Right lobe of liver (tissue), 6 donors: ENCODE measurements around the gene KLHDC7B. TPM values are rescaled to one million over a fixed set of nuclear protein-coding genes. Genes with fewer than 3 reads are reported as not detected.

ENCODE experiments used
- ATAC-seq, 4 donors: fragments of 200-7000 bp; cut with Tn5 transposase; one replicate each; pipeline ENCODE4 v1.9.1; 2020; ENCODE audit warnings: mild to moderate bottlenecking in 4 of 4, moderate library complexity in 4 of 4
- DNase-seq, 3 donors: peaks; one replicate each; pipeline ENCODE4 v3.0.0-alpha.2; 2020
- H3K27ac ChIP-seq, 3 donors: fragments of 200-600 bp; one replicate each; pipeline ENCODE4 v1.8.0; 2022
- H3K27me3 ChIP-seq, 2 donors: fragments of 200-600 bp; one replicate each; pipeline ENCODE4 v1.8.0; 2022
- H3K36me3 ChIP-seq, 4 donors: fragments of 200-600 bp; sonication (generic) in 1 of 4; one replicate each; pipeline versions ENCODE4 v1.5.1 to v1.8.0; 2017 to 2022; ENCODE audit warnings: control low read depth in 1 of 4
- H3K4me1 ChIP-seq, 4 donors: fragments of 200-600 bp; sonication (generic) in 1 of 4; one replicate each; pipeline versions ENCODE4 v1.5.1 to v1.8.0; 2017 to 2022; ENCODE audit warnings: control low read depth in 1 of 4
- H3K4me3 ChIP-seq, 3 donors: fragments of 200-600 bp; one replicate each; pipeline ENCODE4 v1.8.0; 2022
- H3K9me3 ChIP-seq, 4 donors: fragments of 200-600 bp; sonication (generic) in 1 of 4; one replicate each; pipeline versions ENCODE4 v1.5.1 to v1.8.0; 2017 to 2022; ENCODE audit warnings: control low read depth in 1 of 4
- POLR2A ChIP-seq: fragments of 450-650 bp; IDR thresholded peaks from one replicate; pipeline ENCODE4 v1.6.1; 2017; ENCODE audit warnings: antibody characterized with exemption, mild to moderate bottlenecking
- WGBS: methylation state at CpG from one replicate; pipeline ENCODE4 v1.1.6; 2018; ENCODE audit warnings: low coverage, low lambda C conversion rate; ENCODE audit not compliant: insufficient coverage; ENCODE audit errors: missing lambda C conversion rate; 5-methylcytosine and 5-hydroxymethylcytosine counted together
- intact Hi-C, 2 donors: fragments of 100-400 bp; cut with DNase I; formaldehyde crosslinking; loops; one replicate each; pipeline versions ENCODE4 v1.11.2 to v1.14.1; 2022
- total RNA-seq, 6 experiments: library from RNA; depleted of rRNA in 2 of 6; stranded (reverse); fragments of >200 nt in 2 of 6; fragmentation: NEBNext Ultra II Directional in 3 of 6; extraction: Animal tissue kit (Norgen Biotek cat#: 25700) in 3 of 6; gene quantifications; one replicate each; pipeline versions ENCODE4 v1.1.0 to v1.2.4, GENCODE V29; 2016 to 2023
- TF ChIP-seq, protein P1 (sequence below), 4 donors: fragments of 200-600 bp in 3 of 4; fragments of 450-650 bp in 1 of 4; IDR thresholded peaks; one replicate each; pipeline versions ENCODE4 v1.5.1 to v1.8.0; 2016 to 2022; ENCODE audit warnings: antibody characterized with exemption in 4 of 4, mild to moderate bottlenecking in 2 of 4
- donor health status: DM: no; HTN: yes; CAD: no.
- donor health status: DM: no; HTN: no; CAD: no.
- donor health status: DM: no; HTN: no; CAD: no.
- donor health status: DM: no; HTN: yes; CAD: no.
- donor health status: DM: no; HTN: yes; CAD: no.

Gene KLHDC7B
- total RNA-seq, 6 experiments from 2014 or later, result 0.07 to 1.4 (median 0.62) TPM; not detected in 2

DNA sequence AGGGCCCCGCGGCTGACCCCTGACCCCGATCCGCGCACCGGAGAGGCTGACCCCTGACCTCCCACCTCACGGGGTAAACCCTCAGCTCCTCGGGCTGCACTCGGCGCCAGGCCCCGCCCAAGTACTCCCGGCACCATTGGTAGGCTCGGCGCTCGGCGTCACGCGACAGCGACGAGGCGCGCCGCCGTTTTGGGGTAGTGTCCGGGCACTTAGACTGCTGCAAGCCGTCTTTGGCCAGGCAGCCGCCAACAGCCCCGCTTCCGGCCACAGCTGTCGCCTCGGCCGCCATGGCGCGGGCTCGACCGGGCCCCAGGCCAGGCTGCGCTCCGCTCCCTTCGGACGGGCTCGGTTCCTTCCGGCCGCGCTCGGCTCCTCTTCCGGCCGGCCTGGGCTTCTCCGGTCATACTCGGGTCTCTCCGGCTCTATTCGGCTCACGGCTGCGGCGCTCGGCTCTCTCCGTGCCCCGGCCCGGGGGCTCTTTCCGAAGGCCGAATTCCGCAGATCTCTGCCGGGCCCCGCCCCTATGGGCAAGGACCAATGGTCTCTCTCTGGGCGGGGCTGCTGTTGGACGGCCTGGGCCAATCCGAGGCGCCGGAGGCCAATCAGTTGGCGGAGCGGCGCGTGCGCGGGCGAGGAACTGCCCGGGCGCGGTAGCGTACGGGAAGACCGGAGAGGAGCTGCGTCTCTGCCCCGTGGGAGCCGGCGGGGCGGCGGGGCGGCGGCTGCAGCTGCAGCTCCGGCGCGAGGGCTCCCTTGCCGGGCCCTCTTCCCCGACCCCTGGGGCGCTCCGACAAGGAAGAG is 37.0 kb downstream of the KLHDC7B start, which contains the start of gene CHKB:
Gene CHKB, minus strand, starts transcription at position 357 of the 801 bp plus-strand sequence. Its CDS starts 68 bp downstream, at position 289.
- WGBS, result 4% methylated on average over 5 of the region's 96 CpGs
- peaks cover 0 to 11% (median 0%) of the 10 kb centered on the region in 4 donors for H3K4me1 ChIP-seq
- no peaks in the 10 kb centered on the region for H3K9me3 ChIP-seq
- ATAC-seq (peak; percentile 95 to 97 (median 96)), DNase-seq (peak; percentile 99)
- H3K27me3 ChIP-seq, result no peaks in the 10 kb centered on the region
- TF ChIP-seq, protein P1, sequence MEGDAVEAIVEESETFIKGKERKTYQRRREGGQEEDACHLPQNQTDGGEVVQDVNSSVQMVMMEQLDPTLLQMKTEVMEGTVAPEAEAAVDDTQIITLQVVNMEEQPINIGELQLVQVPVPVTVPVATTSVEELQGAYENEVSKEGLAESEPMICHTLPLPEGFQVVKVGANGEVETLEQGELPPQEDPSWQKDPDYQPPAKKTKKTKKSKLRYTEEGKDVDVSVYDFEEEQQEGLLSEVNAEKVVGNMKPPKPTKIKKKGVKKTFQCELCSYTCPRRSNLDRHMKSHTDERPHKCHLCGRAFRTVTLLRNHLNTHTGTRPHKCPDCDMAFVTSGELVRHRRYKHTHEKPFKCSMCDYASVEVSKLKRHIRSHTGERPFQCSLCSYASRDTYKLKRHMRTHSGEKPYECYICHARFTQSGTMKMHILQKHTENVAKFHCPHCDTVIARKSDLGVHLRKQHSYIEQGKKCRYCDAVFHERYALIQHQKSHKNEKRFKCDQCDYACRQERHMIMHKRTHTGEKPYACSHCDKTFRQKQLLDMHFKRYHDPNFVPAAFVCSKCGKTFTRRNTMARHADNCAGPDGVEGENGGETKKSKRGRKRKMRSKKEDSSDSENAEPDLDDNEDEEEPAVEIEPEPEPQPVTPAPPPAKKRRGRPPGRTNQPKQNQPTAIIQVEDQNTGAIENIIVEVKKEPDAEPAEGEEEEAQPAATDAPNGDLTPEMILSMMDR (IDR thresholded peaks at IDR 0.05), result no peak
- peak; percentile 96 for TF ChIP-seq POLR2A
- H3K36me3 ChIP-seq, result peaks cover 0 to 4% (median 0%) of the 10 kb centered on the region in 4 donors
- H3K4me3 ChIP-seq, result peak within 1 kb of the TSS; percentile 69 to 96 (median 91)
- intact Hi-C loops, result no loop called here
- H3K27ac ChIP-seq, result peak within 1 kb of the TSS; percentile 92 to 99 (median 94)

DNA sequence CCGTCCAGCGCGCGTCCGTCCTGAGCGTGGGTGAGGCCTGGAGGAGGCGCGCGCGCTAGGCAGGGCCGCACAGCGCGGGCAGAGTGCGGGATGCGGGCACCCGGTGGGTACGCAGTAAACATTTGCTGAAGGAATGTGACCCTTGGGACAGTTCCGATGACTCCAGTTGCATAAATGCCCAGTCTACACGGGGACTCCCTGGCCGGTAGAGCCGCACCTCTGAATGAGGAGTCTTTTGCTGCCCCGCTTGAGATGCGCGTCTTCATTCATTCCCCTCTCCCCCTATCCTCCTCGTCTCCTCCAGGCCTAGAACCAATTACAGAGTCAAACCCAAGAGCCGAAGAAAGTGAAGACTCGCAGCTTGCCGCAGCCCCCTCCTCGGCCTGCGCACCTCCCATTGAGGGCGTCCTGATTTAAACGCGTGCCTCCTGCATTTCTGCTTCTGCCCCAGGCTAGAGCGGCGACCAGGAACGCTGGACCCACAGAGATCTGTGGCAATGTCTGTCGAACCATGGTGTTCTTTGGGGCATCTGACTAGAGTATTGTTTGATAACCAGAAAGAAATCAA is 37.7 kb downstream of the KLHDC7B start:
- no peaks in the 10 kb centered on the region for H3K9me3 ChIP-seq
- H3K4me3 ChIP-seq, result peak overlapping the region; percentile 69 to 96 (median 91)
- peak overlapping the region; percentile 36 to 99 (median 42) for H3K27ac ChIP-seq
- DNase-seq (peak in 1 of 3 donors; percentile 16), ATAC-seq (peak; percentile 2 to 29 (median 19))
- no peaks in the 10 kb centered on the region for H3K27me3 ChIP-seq
- 24% methylated on average over 19 of the region's 37 CpGs for WGBS
- H3K36me3 ChIP-seq, result peaks cover 0 to 4% (median 0%) of the 10 kb centered on the region in 4 donors
- no peak for TF ChIP-seq POLR2A
- TF ChIP-seq, protein P1 (IDR thresholded peaks at IDR 0.05), result no peak
- intact Hi-C loops, result no loop called here
- peaks cover 0 to 11% (median 0%) of the 10 kb centered on the region in 4 donors for H3K4me1 ChIP-seq

DNA sequence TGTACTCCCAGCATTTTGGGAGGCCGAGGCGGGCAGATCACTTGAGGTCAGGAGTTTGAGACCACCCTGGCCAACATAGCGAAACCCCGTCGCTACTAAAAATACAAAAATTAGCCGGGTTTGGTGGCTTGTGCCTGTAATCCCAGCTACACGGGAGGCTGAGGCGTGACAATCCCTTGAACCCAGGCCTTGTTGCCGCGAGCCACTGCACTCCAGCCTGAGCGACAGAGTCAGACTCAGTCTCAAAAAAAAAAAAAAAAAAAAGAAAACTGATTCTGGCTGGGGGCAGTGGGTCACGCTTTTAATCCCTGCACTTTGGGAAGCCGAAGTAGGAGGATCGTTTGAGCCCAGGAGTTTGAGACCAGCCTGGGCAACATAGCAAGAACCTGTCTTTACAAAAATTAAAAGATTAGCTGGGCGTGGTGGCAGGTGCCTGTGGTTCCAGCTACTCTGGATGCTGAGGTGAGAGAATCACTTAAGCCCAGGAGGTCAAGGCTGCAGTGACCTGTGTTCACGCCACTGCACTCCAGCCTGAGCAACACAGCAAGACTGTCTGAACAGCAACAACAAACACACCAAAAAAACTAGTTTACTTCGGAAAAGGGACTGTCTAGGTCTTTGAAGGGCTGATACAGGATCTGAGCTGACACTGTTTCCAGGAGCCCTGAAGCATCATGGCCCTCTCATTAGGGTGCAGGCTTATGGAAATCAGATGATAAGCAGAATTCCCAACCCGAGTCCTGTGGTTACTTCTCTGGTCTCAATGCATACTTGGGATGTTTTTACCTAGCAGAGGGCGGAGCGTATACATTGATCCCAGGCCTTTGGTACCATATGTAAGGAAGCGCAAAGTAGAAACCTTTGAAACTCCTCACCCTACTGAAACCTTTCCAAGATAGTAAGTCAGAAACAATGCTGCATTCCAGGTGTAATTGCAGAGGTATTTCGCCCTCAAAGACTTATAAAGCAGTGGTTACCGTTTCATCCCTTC is 38.7 kb downstream of the KLHDC7B start:
- peaks cover 0 to 4% (median 0%) of the 10 kb centered on the region in 4 donors for H3K36me3 ChIP-seq
- WGBS, result 93% methylated on average over 16 of the region's 23 CpGs

More for the DNA sequence above, 38.7 kb downstream of the KLHDC7B start:
- no peaks in the 10 kb centered on the region for H3K9me3 ChIP-seq
- no peak for ATAC-seq
- no peaks in the 10 kb centered on the region for H3K27me3 ChIP-seq
- H3K4me3 ChIP-seq, result no peak overlapping the region
- intact Hi-C loops, result no loop called here
- H3K27ac ChIP-seq, result no peak overlapping the region
- peak in 2 of 3 donors; percentile 7 to 35 for DNase-seq
- TF ChIP-seq POLR2A, result no peak
- TF ChIP-seq, protein P1 (IDR thresholded peaks at IDR 0.05), result no peak
- H3K4me1 ChIP-seq, result peaks cover 0 to 11% (median 0%) of the 10 kb centered on the region in 4 donors
